ENCODE measurements around the gene TUBAL3. TPM values are rescaled to one million over a fixed set of nuclear protein-coding genes. Genes with fewer than 3 reads are reported as not detected.

TUBAL3 gene
- total RNA-seq, 1 donor from 2014 or later, result not detected

DNA sequence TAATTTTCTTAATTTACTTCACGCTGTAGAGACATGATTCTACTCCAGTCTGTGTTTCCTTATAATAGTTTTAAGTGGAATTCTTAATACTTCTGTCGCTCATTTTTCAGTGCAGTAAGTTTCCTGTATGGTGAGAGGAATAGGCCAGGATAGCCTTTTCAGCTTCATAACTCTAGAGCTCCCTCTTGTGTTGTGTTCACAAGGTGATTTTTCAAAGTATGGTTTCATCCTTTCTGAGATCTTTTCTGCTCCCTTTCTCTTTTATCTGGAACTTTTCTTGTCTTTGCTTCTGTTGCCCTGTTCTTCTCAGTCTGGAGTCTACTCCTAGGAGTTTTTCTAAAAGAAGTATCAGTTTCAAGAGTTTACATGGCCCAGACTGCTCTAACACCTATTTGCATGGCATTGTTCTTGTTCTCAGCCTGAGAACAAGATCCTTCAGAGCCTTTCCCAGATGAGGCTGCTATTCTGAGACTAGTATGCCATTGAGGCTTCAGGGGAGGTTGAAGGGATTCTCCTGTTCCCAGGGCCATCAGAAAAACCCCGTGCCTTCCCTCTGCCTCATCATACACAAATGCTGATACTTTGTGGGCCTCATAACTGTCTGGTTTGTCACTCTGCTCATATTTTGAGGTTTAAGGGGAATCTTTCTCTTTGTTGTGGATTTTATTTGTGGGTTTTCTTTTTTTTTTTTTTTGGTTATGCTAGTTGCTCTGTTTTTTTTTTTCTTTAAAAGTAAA, 29.6 kb upstream of the TUBAL3 start:
- TF ChIP-seq, protein P1, sequence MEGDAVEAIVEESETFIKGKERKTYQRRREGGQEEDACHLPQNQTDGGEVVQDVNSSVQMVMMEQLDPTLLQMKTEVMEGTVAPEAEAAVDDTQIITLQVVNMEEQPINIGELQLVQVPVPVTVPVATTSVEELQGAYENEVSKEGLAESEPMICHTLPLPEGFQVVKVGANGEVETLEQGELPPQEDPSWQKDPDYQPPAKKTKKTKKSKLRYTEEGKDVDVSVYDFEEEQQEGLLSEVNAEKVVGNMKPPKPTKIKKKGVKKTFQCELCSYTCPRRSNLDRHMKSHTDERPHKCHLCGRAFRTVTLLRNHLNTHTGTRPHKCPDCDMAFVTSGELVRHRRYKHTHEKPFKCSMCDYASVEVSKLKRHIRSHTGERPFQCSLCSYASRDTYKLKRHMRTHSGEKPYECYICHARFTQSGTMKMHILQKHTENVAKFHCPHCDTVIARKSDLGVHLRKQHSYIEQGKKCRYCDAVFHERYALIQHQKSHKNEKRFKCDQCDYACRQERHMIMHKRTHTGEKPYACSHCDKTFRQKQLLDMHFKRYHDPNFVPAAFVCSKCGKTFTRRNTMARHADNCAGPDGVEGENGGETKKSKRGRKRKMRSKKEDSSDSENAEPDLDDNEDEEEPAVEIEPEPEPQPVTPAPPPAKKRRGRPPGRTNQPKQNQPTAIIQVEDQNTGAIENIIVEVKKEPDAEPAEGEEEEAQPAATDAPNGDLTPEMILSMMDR (IDR thresholded peaks at IDR 0.05), result no peak
- CTCF ChIA-PET, result interaction anchor here (0.7 to 6.5 kb wide), 7 partner anchors 10 to 619 kb away, joined by 3 to 50 read pairs (median 6); no protein-coding TSS in a partner anchor
- H3K27me3 Mint-ChIP-seq, result no peaks in the 10 kb centered on the region
- no peak for ATAC-seq (ENCODE audit: low read depth)
- H3K27ac Mint-ChIP-seq, result no peak overlapping the region
- POLR2A ChIA-PET, result interaction anchor here (0.7 kb wide), 1 partner anchor 12 kb away, joined by 4 read pairs; no protein-coding TSS in a partner anchor
- no peak for DNase-seq
- no peaks in the 10 kb centered on the region for H3K36me3 Mint-ChIP-seq (ENCODE audit: low read depth)
- intact Hi-C loops (cut with micrococcal nuclease), result loop anchor here (1.0 kb wide), 2 partner anchors 585 to 619 kb away; no protein-coding TSS in a partner anchor
- no peaks in the 10 kb centered on the region for H3K4me1 Mint-ChIP-seq
- no peaks in the 10 kb centered on the region for H3K9me3 Mint-ChIP-seq
- H3K4me3 Mint-ChIP-seq, result no peak overlapping the region

DNA sequence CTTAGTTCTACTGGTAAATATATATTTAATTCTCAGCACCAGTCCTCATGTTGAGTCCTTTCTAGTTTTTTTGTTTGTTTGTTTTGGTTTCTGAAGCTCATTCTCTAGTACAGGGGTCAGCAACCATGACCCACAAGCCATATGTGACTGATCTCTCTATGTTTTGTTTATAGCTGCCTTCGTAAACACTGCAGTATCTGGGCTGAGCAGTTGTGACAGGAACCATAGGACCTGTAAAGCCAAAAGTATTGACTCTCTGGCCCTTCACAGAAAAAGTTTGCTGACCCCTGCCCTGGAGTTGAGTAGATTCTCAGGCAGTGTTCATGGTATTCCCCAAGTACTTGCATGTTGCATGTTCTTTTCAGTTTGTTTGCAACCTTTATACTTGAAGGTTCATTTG, 28.6 kb upstream of the TUBAL3 start:
- DNase-seq, result no peak
- no peak for ATAC-seq (ENCODE audit: low read depth)
- POLR2A ChIA-PET, result no interaction called here
- intact Hi-C loops (cut with micrococcal nuclease), result no loop called here
- Mint-ChIP-seq H3K36me3 (ENCODE audit: low read depth) (no peaks in the 10 kb centered on the region), H3K27me3 (no peaks in the 10 kb centered on the region), H3K4me1 (no peaks in the 10 kb centered on the region), H3K27ac (no peak overlapping the region), H3K4me3 (no peak overlapping the region), H3K9me3 (no peaks in the 10 kb centered on the region)
- TF ChIP-seq, protein P1 (IDR thresholded peaks at IDR 0.05), result no peak
- CTCF ChIA-PET, result interaction anchor here (1.5 to 6.5 kb wide), 4 partner anchors 15 to 583 kb away, joined by 4 to 50 read pairs (median 12); no protein-coding TSS in a partner anchor

DNA sequence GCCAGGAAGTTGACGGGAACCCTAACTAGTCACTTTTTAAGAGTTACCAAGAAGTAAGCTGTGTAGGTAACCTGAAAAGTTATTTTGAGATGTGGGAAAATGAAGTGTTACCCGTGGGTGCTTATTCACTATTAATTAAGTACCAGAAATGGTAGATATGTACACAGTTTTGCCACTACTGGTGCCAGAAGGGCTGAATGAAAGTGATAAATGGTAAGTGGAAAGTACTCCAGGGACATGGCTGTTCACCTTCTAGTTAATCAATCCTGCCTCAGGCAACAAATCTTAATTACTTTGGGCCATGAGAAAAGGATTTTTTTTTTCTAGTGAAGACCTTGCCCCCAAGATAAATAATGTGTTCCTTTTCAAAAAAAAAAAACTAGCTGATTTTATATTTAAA, 23.5 kb upstream of the TUBAL3 start:
- intact Hi-C loops (cut with micrococcal nuclease), result no loop called here
- ATAC-seq (ENCODE audit: low read depth) (no peak), DNase-seq (no peak)
- Mint-ChIP-seq H3K36me3 (ENCODE audit: low read depth) (no peaks in the 10 kb centered on the region), H3K9me3 (no peaks in the 10 kb centered on the region), H3K4me1 (no peaks in the 10 kb centered on the region), H3K4me3 (no peak overlapping the region), H3K27ac (no peak overlapping the region), H3K27me3 (no peaks in the 10 kb centered on the region)
- ChIA-PET CTCF (no interaction called here), POLR2A (no interaction called here)
- TF ChIP-seq, protein P1 (IDR thresholded peaks at IDR 0.05), result no peak

DNA sequence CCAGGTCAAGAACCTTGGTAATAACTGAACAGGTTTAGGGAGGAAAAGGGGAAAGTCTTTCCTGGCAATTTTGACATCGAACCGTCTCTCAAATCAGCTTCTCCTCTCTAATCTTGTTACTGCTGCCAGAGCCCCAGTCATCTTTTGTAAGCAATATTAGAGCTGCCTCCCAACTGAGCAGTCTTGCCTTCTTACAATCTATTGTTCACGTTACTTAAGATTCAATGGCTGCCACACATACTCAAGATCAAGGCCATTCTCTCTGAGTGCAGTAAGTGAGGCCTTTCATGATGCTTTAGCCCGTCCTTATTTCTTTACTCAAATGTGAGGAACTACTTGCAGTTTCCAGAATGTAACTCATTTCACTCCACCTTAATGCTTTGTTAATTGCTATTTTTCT, 20.1 kb upstream of the TUBAL3 start:
- Mint-ChIP-seq H3K9me3 (peaks cover 4% of the 10 kb centered on the region), H3K36me3 (ENCODE audit: low read depth) (no peaks in the 10 kb centered on the region), H3K27ac (no peak overlapping the region), H3K4me1 (no peaks in the 10 kb centered on the region), H3K27me3 (no peaks in the 10 kb centered on the region), H3K4me3 (no peak overlapping the region)
- TF ChIP-seq, protein P1 (IDR thresholded peaks at IDR 0.05), result no peak
- POLR2A ChIA-PET, result interaction anchor here (1.2 kb wide), 1 partner anchor 12 kb away, joined by 4 read pairs; no protein-coding TSS in a partner anchor
- ATAC-seq (ENCODE audit: low read depth) (no peak), DNase-seq (no peak)
- CTCF ChIA-PET, result interaction anchor here (2.4 kb wide), 1 partner anchor 10 kb away, joined by 6 read pairs; no protein-coding TSS in a partner anchor
- intact Hi-C loops (cut with micrococcal nuclease), result no loop called here

DNA sequence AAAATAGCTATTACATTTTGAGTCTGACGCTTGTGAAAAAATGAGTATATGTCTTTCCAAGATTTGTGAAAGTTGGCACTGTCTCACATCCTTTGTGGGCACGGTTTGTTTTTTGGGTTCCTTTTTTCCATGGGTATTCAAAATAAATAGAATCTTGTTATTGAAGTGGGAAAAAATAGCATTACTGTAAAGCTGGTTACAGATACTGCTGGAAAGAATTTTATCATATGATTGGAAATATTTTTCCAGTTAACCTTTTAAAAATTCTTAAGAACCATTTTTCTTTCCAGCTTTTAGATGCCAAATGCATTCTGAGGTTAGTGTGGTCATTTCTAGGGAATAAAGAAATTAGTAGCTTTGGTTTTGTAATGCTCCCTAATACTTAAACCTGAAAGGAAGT, 19.1 kb upstream of the TUBAL3 start:
- H3K36me3 Mint-ChIP-seq (ENCODE audit: low read depth), result no peaks in the 10 kb centered on the region
- TF ChIP-seq, protein P1 (IDR thresholded peaks at IDR 0.05), result no peak
- POLR2A ChIA-PET, result interaction anchor here (1.2 kb wide), 1 partner anchor 11 kb away, joined by 4 read pairs; no protein-coding TSS in a partner anchor
- no peaks in the 10 kb centered on the region for H3K27me3 Mint-ChIP-seq
- no peak overlapping the region for H3K4me3 Mint-ChIP-seq
- H3K27ac Mint-ChIP-seq, result no peak overlapping the region
- CTCF ChIA-PET, result interaction anchor here (2.4 kb wide), 1 partner anchor 11 kb away, joined by 6 read pairs; no protein-coding TSS in a partner anchor
- DNase-seq (no peak), ATAC-seq (ENCODE audit: low read depth) (no peak)
- intact Hi-C loops (cut with micrococcal nuclease), result no loop called here
- no peaks in the 10 kb centered on the region for H3K4me1 Mint-ChIP-seq
- H3K9me3 Mint-ChIP-seq, result peaks cover 13% of the 10 kb centered on the region

Data from activated B cell treated with CpG ODN at 0.5 μM for 24 hours (primary cell).